GM18870 (cell line): ENCODE data around the gene ANKRD40CL.
"Not testable (repeated sequence)": the region's sequence is repeated elsewhere in the genome, so short reads cannot be mapped to it uniquely, and the experiment has no call there.

Experiments used
- ATAC-seq: cut with Tn5 transposase; IDR thresholded peaks from one replicate; pipeline ENCODE4 v1.9.1; 2021; ENCODE audit warnings: moderate library complexity; ENCODE audit not compliant: unreplicated experiment

Gene ANKRD40CL

GRCh38 chr17:50763716-50764475 lies 3.4 kb downstream of the ANKRD40CL start:
- ATAC-seq, result no peak

GRCh38 chr17:50762177-50762576 lies 5.1 kb downstream of the ANKRD40CL start:
- no peak for ATAC-seq

- ATAC-seq, result no peak
Measured at GRCh38 chr17:50758989-50759544, 8.3 kb downstream of the ANKRD40CL start.

- ATAC-seq, result no peak
Measured at GRCh38 chr17:50758524-50758923, 8.8 kb downstream of the ANKRD40CL start.

GRCh38 chr17:50754521-50754920 lies 12.8 kb downstream of the ANKRD40CL start:
- ATAC-seq, result no peak

- no peak for ATAC-seq
Measured at GRCh38 chr17:50749245-50749644, 18.1 kb downstream of the ANKRD40CL start.

GRCh38 chr17:50745631-50746030 lies 21.7 kb downstream of the ANKRD40CL start:
- no peak for ATAC-seq

- no peak for ATAC-seq
Measured at GRCh38 chr17:50739098-50739497, 28.2 kb downstream of the ANKRD40CL start.

GRCh38 chr17:50737118-50737698 lies 30.1 kb downstream of the ANKRD40CL start:
- no peak for ATAC-seq

GRCh38 chr17:50735287-50735686 lies 32.0 kb downstream of the ANKRD40CL start:
- no peak for ATAC-seq

GRCh38 chr17:50731575-50732460 lies 35.5 kb downstream of the ANKRD40CL start:
- no peak for ATAC-seq

GRCh38 chr17:50728881-50729765 lies 38.2 kb downstream of the ANKRD40CL start:
- no peak for ATAC-seq

- no peak for ATAC-seq
Measured at GRCh38 chr17:50728112-50728429, 39.2 kb downstream of the ANKRD40CL start.

GRCh38 chr17:50725769-50726655 lies 41.3 kb downstream of the ANKRD40CL start:
- ATAC-seq, result no peak

GRCh38 chr17:50724622-50725021 lies 42.7 kb downstream of the ANKRD40CL start:
- ATAC-seq, result not testable (repeated sequence)

- no peak for ATAC-seq
Measured at GRCh38 chr17:50722746-50723145, 44.6 kb downstream of the ANKRD40CL start.

- no peak for ATAC-seq
Measured at GRCh38 chr17:50721194-50722010, 45.9 kb downstream of the ANKRD40CL start.

GRCh38 chr17:50719924-50720794 lies 47.2 kb downstream of the ANKRD40CL start:
- no peak for ATAC-seq
